Measurements from ENCODE around the gene ITPRID1. TPM values are rescaled to one million over a fixed set of nuclear protein-coding genes. Genes with fewer than 3 reads are reported as not detected.

ITPRID1 gene
- total RNA-seq, 4 donors from 2014 or later: not detected

DNA sequence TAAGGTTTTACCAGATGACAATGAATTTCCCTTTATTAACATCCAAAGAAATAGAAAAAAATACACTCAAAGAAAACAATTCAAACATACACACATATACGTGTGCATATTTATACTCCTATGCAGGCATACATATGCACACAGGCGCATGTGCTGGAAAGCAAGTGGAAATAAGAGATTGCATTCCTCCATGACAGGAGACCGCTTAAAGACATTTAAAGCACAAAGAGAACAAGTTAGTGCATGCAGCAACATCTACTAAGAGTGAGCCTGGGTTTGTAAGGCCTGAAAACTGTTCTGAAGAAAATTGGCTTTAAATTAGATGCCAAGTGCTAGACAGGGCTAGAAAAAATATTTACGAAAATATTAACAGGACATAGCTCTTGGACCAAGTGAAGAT, 133.1 kb downstream of the ITPRID1 start:
- in situ Hi-C loops (cut with MboI; ENCODE audit: low sequenced_read_pairs in 4 of 4): no loop called here
- TF ChIP-seq POLR2A (IDR thresholded peaks at IDR 0.05): no peak
- TF ChIP-seq, protein P1, sequence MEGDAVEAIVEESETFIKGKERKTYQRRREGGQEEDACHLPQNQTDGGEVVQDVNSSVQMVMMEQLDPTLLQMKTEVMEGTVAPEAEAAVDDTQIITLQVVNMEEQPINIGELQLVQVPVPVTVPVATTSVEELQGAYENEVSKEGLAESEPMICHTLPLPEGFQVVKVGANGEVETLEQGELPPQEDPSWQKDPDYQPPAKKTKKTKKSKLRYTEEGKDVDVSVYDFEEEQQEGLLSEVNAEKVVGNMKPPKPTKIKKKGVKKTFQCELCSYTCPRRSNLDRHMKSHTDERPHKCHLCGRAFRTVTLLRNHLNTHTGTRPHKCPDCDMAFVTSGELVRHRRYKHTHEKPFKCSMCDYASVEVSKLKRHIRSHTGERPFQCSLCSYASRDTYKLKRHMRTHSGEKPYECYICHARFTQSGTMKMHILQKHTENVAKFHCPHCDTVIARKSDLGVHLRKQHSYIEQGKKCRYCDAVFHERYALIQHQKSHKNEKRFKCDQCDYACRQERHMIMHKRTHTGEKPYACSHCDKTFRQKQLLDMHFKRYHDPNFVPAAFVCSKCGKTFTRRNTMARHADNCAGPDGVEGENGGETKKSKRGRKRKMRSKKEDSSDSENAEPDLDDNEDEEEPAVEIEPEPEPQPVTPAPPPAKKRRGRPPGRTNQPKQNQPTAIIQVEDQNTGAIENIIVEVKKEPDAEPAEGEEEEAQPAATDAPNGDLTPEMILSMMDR (IDR thresholded peaks at IDR 0.05 in 4 of 5, conservative IDR thresholded peaks at IDR 0.05 in 1 of 5): no peak
- H3K27ac ChIP-seq: no peak overlapping the region
- DNase-seq (no peak), ATAC-seq (no peak)
- H3K4me3 ChIP-seq: no peak overlapping the region
- intact Hi-C loops (cut with DNase I; ENCODE audit: low total_unique reads): no loop called here
- no peaks in the 10 kb centered on the region for H3K36me3 ChIP-seq
- H3K9me3 ChIP-seq: no peaks in the 10 kb centered on the region
- H3K4me1 ChIP-seq: no peaks in the 10 kb centered on the region
- H3K27me3 ChIP-seq: no peaks in the 10 kb centered on the region

DNA sequence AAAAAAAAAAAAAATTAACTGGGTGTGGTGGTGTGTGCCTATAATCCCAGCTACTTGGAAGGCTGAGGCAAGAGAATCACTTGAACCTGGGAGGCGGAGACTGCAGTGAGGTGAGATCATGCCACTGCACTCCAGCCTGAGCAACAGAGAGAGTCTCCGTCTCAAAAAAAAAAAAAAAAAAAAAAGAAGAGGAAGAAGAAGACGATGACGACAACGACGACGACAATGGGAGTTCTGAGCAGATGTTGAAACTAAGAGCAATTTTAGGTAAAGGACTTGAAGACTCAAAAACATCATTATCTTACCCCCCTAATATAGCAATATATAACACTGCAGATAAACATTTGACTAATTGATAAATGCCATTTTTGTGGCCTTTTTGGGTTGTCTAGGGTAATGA, 133.6 kb downstream of the ITPRID1 start:
- TF ChIP-seq, protein P1 (IDR thresholded peaks at IDR 0.05 in 4 of 5, conservative IDR thresholded peaks at IDR 0.05 in 1 of 5): no peak
- no peak for TF ChIP-seq POLR2A (IDR thresholded peaks at IDR 0.05)
- in situ Hi-C loops (cut with MboI; ENCODE audit: low sequenced_read_pairs in 4 of 4): no loop called here
- H3K4me1 ChIP-seq: no peaks in the 10 kb centered on the region
- H3K27ac ChIP-seq: no peak overlapping the region
- H3K27me3 ChIP-seq: no peaks in the 10 kb centered on the region
- H3K36me3 ChIP-seq: no peaks in the 10 kb centered on the region
- no peaks in the 10 kb centered on the region for H3K9me3 ChIP-seq
- ATAC-seq (no peak), DNase-seq (no peak)
- H3K4me3 ChIP-seq: no peak overlapping the region
- intact Hi-C loops (cut with DNase I; ENCODE audit: low total_unique reads): no loop called here

DNA sequence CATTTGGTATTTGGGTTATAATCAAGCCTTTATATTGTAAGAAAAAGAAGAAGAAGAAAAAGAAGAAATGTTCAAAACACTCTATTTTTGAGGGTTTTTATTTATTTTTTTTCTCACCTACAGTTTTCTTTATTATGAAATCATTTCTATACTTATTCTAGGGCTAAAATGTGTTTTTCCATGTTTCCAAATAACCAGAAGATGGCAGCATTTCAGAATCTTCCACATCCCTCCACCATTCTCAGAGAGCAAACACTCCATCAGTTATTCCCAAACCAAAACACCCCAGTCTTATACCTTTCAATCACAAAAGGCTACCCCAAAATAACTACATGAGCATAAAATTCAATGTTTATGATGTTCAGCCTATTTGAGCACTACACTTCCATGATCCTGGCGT, 134.4 kb downstream of the ITPRID1 start:
- in situ Hi-C loops (cut with MboI; ENCODE audit: low sequenced_read_pairs in 4 of 4): no loop called here
- Histone ChIP-seq H3K27me3 (no peaks in the 10 kb centered on the region), H3K27ac (no peak overlapping the region), H3K4me3 (no peak overlapping the region), H3K9me3 (no peaks in the 10 kb centered on the region), H3K4me1 (no peaks in the 10 kb centered on the region), H3K36me3 (no peaks in the 10 kb centered on the region)
- TF ChIP-seq POLR2A (IDR thresholded peaks at IDR 0.05): no peak
- TF ChIP-seq, protein P1 (IDR thresholded peaks at IDR 0.05 in 4 of 5, conservative IDR thresholded peaks at IDR 0.05 in 1 of 5): no peak
- ATAC-seq: no peak
- intact Hi-C loops (cut with DNase I; ENCODE audit: low total_unique reads): no loop called here
- no peak for DNase-seq

GRCh38 chr7:31648880-31649279, 135.0 kb downstream of the ITPRID1 start:
- Histone ChIP-seq H3K9me3 (no peaks in the 10 kb centered on the region), H3K27ac (no peak overlapping the region), H3K4me3 (no peak overlapping the region), H3K36me3 (no peaks in the 10 kb centered on the region), H3K27me3 (no peaks in the 10 kb centered on the region), H3K4me1 (no peaks in the 10 kb centered on the region)
- ATAC-seq (no peak), DNase-seq (no peak)
- in situ Hi-C loops (cut with MboI; ENCODE audit: low sequenced_read_pairs in 4 of 4): no loop called here
- TF ChIP-seq, protein P1 (IDR thresholded peaks at IDR 0.05 in 4 of 5, conservative IDR thresholded peaks at IDR 0.05 in 1 of 5): no peak
- no peak for TF ChIP-seq POLR2A (IDR thresholded peaks at IDR 0.05)
- intact Hi-C loops (cut with DNase I; ENCODE audit: low total_unique reads): no loop called here

Data from gastrocnemius medialis (tissue), 4 donors.